CD8-positive, alpha-beta memory T cell (primary cell): Measurements from ENCODE around the gene GPR171. TPM values are rescaled to one million over a fixed set of nuclear protein-coding genes. Genes with fewer than 3 reads are reported as not detected.

ENCODE experiments used
- CTCF ChIA-PET: fragments of 350-600 bp; sonication (Branson Sonifier 250); formaldehyde crosslinking; loops from one replicate; lab custom pipeline; 2021; ENCODE audit warnings: antibody characterized with exemption; lab: Charles Lee
- POLR2A ChIA-PET: fragments of 350-600 bp; sonication (Branson Sonifier 250); formaldehyde crosslinking; loops from one replicate; lab custom pipeline; 2021; ENCODE audit warnings: antibody characterized with exemption; lab: Charles Lee
- DNase-seq, 5 donors: peaks; one replicate each; pipeline versions ENCODE4 v3.0.0 to v3.0.0-alpha.2; 2020 to 2022; ENCODE audit warnings: mixed read lengths in 1 of 5
- H3K27ac ChIP-seq: one replicate; pipeline ENCODE4 v1.7.0; 2013; ENCODE audit warnings: low read depth, mild to moderate bottlenecking, low read length, moderate library complexity
- H3K27me3 ChIP-seq: 2 replicates; pipeline ENCODE4 v1.7.0; 2013; ENCODE audit warnings: low read length, mild to moderate bottlenecking; ENCODE audit not compliant: insufficient read depth, poor library complexity, severe bottlenecking
- H3K36me3 ChIP-seq: 2 replicates; pipeline ENCODE4 v1.7.0; 2013; ENCODE audit warnings: mild to moderate bottlenecking, low read length, moderate library complexity; ENCODE audit not compliant: insufficient read depth
- H3K4me1 ChIP-seq: 2 replicates; pipeline ENCODE4 v1.7.0; 2013; ENCODE audit warnings: mild to moderate bottlenecking, low read length, moderate library complexity; ENCODE audit not compliant: insufficient read depth
- H3K4me3 ChIP-seq: 2 replicates; pipeline ENCODE4 v1.7.0; 2013; ENCODE audit warnings: mild to moderate bottlenecking, low read length
- H3K9me3 ChIP-seq: 2 replicates; pipeline ENCODE4 v1.7.0; 2013; ENCODE audit warnings: mild to moderate bottlenecking, low read length
- H3K27ac Mint-ChIP-seq, 8 donors: one replicate each; pipeline ENCODE4 v1.8.0; 2020 to 2021; ENCODE audit warnings: mixed read lengths in 8 of 8, mild to moderate bottlenecking in 6 of 8, inconsistent platforms in 3 of 8, moderate library complexity in 3 of 8
- H3K27me3 Mint-ChIP-seq, 2 donors: one replicate each; pipeline ENCODE4 v1.8.0; 2020 to 2021; ENCODE audit warnings: mixed read lengths in 2 of 2, mild to moderate bottlenecking in 1 of 2, moderate library complexity in 1 of 2
- H3K36me3 Mint-ChIP-seq, 3 donors: one replicate each; pipeline ENCODE4 v1.8.0; 2020 to 2021; ENCODE audit warnings: mixed read lengths in 3 of 3, inconsistent platforms in 1 of 3, mild to moderate bottlenecking in 1 of 3
- H3K4me1 Mint-ChIP-seq, 3 donors: one replicate each; pipeline ENCODE4 v1.8.0; 2020 to 2021; ENCODE audit warnings: mixed read lengths in 3 of 3, inconsistent platforms in 1 of 3, mild to moderate bottlenecking in 1 of 3
- H3K4me3 Mint-ChIP-seq, 7 donors: one replicate each; pipeline ENCODE4 v1.8.0; 2020 to 2021; ENCODE audit warnings: mixed read lengths in 7 of 7, mild to moderate bottlenecking in 6 of 7, moderate library complexity in 4 of 7, inconsistent platforms in 2 of 7
- H3K9me3 Mint-ChIP-seq, 5 donors: one replicate each; pipeline ENCODE4 v1.8.0; 2020 to 2022; ENCODE audit warnings: mixed read lengths in 5 of 5, mild to moderate bottlenecking in 3 of 5, moderate library complexity in 2 of 5, inconsistent platforms in 1 of 5
- polyA plus RNA-seq: library from polyadenylated mRNA; unstranded; fragments of 300-500 nt; fragmentation: Illumina TruSeq; gene quantifications from one replicate; pipeline ENCODE4 v1.2.3, GENCODE V29; 2021
- total RNA-seq, 2 experiments: library from RNA; stranded (reverse); gene quantifications; one replicate each; pipeline ENCODE4 v1.2.3, GENCODE V29; 2021

The GPR171 gene
- total and polyA plus RNA-seq, 3 experiments from 2014 or later = 179 to 264 (median 188) TPM

DNA sequence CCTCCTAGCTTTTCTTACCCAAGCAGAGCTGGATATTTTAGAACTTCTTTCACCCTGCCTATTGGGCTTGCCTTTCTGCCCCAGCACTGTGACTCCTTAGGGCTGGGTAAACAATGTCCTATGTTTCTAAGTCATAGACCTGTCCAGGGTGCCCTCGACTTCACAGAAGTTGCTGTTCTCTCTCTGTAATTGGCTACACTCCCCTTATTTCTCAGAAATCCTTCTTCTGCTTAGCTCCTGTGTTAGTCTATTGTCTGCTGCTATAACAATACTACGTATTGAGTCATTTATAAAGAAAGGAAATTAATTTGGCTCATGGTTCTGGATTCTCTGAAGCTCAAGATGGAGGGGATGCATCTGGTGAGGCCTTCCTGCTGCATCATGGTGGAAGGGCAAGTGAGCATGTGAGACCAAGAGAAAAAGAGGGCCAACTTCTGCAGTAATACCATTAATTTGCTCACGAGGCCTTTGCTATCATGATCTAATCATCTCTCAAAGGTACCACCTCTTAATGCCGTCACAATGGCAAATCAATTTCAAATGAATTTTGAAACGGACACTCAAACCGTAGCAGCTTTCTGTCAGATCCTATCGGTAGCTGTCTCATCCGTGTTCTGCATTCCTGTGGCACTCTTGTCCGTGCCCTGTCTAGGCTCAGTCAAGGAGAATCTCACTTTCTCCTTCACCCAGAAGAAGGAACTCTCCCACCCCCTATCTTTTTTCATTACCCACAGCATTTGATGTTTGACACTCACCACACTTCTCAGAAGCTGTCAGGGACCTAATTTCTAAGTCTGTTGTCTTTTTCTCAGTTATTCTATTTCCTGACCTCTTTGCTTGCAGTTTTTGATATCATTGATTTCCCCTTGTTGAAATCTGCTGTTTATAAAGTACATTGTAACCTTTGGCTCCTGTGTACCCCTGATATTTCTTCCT is 22.3 kb upstream of the GPR171 start:
- Mint-ChIP-seq H3K27me3 (peaks cover 0 to 4% of the 10 kb centered on the region in 2 donors), H3K4me1 (peaks cover 37 to 53% (median 37%) of the 10 kb centered on the region in 3 donors), H3K4me3 (peak overlapping the region in 5 of 7 donors; percentile 21 to 63 (median 42)), H3K9me3 (peaks cover 0 to 12% (median 6%) of the 10 kb centered on the region in 5 donors), H3K36me3 (peaks cover 0 to 16% (median 5%) of the 10 kb centered on the region in 3 donors), H3K27ac (peak overlapping the region; percentile 61 to 98 (median 90))
- POLR2A ChIA-PET = interaction anchor here (0.6 kb wide), 1 partner anchor 32 kb away, joined by 7 read pairs; no protein-coding TSS in a partner anchor
- H3K27ac ChIP-seq = no peak overlapping the region
- H3K4me1 ChIP-seq = peaks cover 25% of the 10 kb centered on the region
- DNase-seq = no peak
- no peaks in the 10 kb centered on the region for H3K9me3 ChIP-seq
- H3K4me3 ChIP-seq = no peak overlapping the region
- CTCF ChIA-PET = interaction anchor here (1.1 to 8.5 kb wide), 4 partner anchors 14 to 58 kb away, joined by 3 to 99 read pairs (median 28); partner anchors contain the start of gene P2RY14
- H3K36me3 ChIP-seq = no peaks in the 10 kb centered on the region
- no peaks in the 10 kb centered on the region for H3K27me3 ChIP-seq

DNA sequence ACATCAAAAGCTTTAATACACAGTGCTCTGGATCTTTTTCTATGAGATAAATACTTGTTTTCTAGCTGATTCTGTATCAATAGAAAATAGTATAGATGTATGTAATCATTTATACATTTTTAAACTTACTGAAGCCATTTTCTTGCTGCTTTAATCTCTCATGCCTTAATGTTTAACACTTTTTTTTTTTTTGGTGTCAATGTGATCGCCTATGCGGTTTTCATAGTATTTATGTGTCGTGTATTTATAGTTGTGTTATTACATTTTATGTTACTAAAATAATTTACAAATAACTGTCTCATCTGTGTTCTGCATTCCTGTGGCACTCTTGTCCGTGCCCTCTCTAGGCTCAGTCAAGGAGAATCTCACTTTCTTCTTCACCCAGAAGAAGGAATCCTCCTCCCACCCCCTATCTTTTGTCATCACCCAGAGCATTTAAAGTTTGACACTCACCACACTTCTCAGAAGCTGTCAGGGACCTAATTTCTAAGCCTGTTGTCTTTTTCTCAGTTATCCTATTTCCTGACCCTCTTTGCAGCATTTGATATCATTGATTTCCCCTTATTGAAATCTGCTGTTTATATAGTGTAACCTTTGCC is 21.4 kb upstream of the GPR171 start:
- Histone ChIP-seq H3K9me3 (no peaks in the 10 kb centered on the region), H3K4me1 (peaks cover 25% of the 10 kb centered on the region), H3K36me3 (no peaks in the 10 kb centered on the region), H3K27ac (no peak overlapping the region), H3K4me3 (no peak overlapping the region), H3K27me3 (no peaks in the 10 kb centered on the region)
- Mint-ChIP-seq H3K9me3 (peaks cover 0 to 12% (median 6%) of the 10 kb centered on the region in 5 donors), H3K4me3 (peak overlapping the region in 6 of 7 donors; percentile 10 to 53 (median 42)), H3K36me3 (peaks cover 0 to 16% (median 5%) of the 10 kb centered on the region in 3 donors), H3K27me3 (peaks cover 0 to 4% of the 10 kb centered on the region in 2 donors), H3K4me1 (peaks cover 35 to 51% (median 35%) of the 10 kb centered on the region in 3 donors), H3K27ac (peak overlapping the region; percentile 22 to 94 (median 85))
- ChIA-PET POLR2A (no interaction called here), CTCF (interaction anchor here (0.7 to 8.5 kb wide), 5 partner anchors 13 to 57 kb away, joined by 3 to 99 read pairs (median 4); partner anchors contain the start of gene P2RY14)
- DNase-seq = no peak

DNA sequence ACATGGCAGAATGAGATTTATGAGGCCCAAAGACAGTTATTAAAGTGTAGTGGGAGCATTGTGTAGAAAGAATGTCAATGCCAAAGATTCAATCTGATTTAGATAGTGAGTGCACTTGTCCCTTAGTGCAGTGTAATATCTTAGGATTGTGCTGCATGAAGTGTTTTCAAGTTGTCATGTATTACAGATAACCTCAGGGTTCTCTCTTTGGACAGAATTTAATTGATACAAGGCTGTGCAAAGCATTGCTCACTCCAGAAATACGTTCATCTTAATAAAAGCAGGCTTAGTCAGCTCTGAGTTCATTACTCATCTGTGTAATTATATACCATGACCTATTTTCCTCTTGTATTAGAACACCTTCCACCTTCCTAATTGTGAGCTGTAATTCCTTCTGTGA is 16.0 kb upstream of the GPR171 start:
- Histone ChIP-seq H3K36me3 (no peaks in the 10 kb centered on the region), H3K4me3 (no peak overlapping the region), H3K4me1 (no peaks in the 10 kb centered on the region), H3K27me3 (no peaks in the 10 kb centered on the region), H3K27ac (no peak overlapping the region), H3K9me3 (no peaks in the 10 kb centered on the region)
- peaks cover 2 to 13% (median 3%) of the 10 kb centered on the region in 3 donors for H3K4me1 Mint-ChIP-seq
- no peak for DNase-seq
- H3K27me3 Mint-ChIP-seq = peaks cover 0 to 5% of the 10 kb centered on the region in 2 donors
- ChIA-PET POLR2A (no interaction called here), CTCF (no interaction called here)
- H3K9me3 Mint-ChIP-seq = peaks cover 0 to 12% (median 6%) of the 10 kb centered on the region in 5 donors
- H3K27ac Mint-ChIP-seq = no peak overlapping the region
- no peak overlapping the region for H3K4me3 Mint-ChIP-seq
- peaks cover 0 to 16% (median 6%) of the 10 kb centered on the region in 3 donors for H3K36me3 Mint-ChIP-seq

DNA sequence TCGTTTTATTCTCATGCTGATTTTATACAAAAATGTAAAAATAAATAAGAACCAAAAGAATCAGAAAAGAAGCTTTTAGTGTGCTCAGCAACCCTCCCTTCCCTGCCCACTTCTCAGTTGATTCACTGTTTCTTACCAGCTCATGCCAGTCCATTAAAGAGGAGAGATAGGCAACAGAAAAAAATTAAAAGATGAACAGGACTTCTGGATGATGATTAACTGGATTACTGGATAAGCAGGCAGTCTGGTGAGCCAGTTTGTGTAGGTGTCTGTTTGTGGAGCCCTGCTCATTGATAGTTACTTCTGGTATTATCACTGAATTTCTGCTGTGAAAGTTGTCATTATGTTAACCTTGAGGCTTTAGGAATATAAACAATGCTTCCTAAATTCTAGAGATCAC is 15.1 kb upstream of the GPR171 start:
- Histone ChIP-seq H3K27me3 (no peaks in the 10 kb centered on the region), H3K36me3 (no peaks in the 10 kb centered on the region), H3K27ac (no peak overlapping the region), H3K4me3 (no peak overlapping the region), H3K9me3 (no peaks in the 10 kb centered on the region), H3K4me1 (no peaks in the 10 kb centered on the region)
- ChIA-PET POLR2A (interaction anchor here (0.6 kb wide), 1 partner anchor 392 kb away, joined by 3 read pairs; no protein-coding TSS in a partner anchor), CTCF (interaction anchor here (1.0 to 2.1 kb wide), 4 partner anchors 9 to 58 kb away, joined by 3 to 5 read pairs (median 4); no protein-coding TSS in a partner anchor)
- Mint-ChIP-seq H3K36me3 (peaks cover 0 to 16% (median 6%) of the 10 kb centered on the region in 3 donors), H3K4me3 (no peak overlapping the region), H3K27me3 (peaks cover 0 to 5% of the 10 kb centered on the region in 2 donors), H3K4me1 (peaks cover 2 to 13% (median 3%) of the 10 kb centered on the region in 3 donors), H3K9me3 (peaks cover 0 to 12% (median 6%) of the 10 kb centered on the region in 5 donors), H3K27ac (no peak overlapping the region)
- no peak for DNase-seq

DNA sequence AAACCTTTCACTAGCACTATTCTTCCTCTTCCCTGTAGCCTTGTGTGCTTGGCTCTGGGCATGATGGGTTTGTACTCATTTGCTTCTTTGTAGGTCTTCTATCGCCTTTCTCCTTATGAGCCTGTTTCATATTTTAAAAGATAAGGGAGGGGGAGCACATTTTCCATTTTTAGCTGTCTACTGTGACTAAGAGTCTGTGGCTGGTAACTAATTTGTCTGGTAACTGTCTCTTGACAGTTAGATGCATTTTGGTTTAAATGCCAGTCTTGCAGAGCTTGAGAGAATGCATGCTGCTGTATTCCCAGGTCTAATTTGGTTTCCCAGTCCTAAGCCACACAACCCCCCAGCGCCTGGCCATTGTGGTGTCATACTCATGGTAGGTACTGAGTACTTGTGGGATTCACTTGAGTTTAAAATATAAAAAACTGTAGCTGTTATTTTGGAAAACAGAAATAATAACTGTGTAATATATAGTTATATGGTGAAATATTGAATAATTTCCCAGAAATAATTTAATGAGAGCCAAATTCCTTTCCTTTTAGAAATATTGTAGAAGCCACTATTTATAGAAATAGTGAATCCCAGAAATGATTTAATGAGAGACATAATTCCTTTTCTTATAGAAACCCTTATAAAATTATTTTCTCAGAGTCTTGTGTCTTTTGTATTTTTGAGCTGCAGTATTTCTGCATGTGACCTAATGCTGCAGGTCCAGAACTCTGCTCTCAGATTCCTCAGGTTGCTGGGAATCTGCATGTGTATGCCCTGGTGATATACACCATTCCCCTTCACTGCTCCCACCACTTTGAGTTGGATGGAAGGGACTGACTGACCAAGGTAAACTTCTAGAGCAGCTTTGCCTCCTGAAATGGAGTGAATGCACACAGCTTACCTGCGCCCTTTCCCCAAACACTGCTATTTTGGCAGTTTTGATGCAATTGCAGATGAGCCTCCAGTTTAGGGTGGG is 13.9 kb upstream of the GPR171 start:
- no peak for DNase-seq
- ChIA-PET POLR2A (no interaction called here), CTCF (interaction anchor here (0.8 to 2.1 kb wide), 6 partner anchors 9 to 66 kb away, joined by 3 to 5 read pairs (median 4); no protein-coding TSS in a partner anchor)
- Mint-ChIP-seq H3K9me3 (peaks cover 0 to 7% (median 0%) of the 10 kb centered on the region in 5 donors), H3K4me3 (no peak overlapping the region), H3K27ac (peak overlapping the region in 2 of 8 donors; percentile 33 to 37), H3K4me1 (peaks cover 0 to 13% (median 3%) of the 10 kb centered on the region in 3 donors), H3K36me3 (peaks cover 0 to 6% (median 6%) of the 10 kb centered on the region in 3 donors), H3K27me3 (peaks cover 0 to 5% of the 10 kb centered on the region in 2 donors)
- no peak overlapping the region for H3K4me3 ChIP-seq
- no peaks in the 10 kb centered on the region for H3K36me3 ChIP-seq
- H3K4me1 ChIP-seq = no peaks in the 10 kb centered on the region
- H3K27me3 ChIP-seq = no peaks in the 10 kb centered on the region
- no peak overlapping the region for H3K27ac ChIP-seq
- no peaks in the 10 kb centered on the region for H3K9me3 ChIP-seq

DNA sequence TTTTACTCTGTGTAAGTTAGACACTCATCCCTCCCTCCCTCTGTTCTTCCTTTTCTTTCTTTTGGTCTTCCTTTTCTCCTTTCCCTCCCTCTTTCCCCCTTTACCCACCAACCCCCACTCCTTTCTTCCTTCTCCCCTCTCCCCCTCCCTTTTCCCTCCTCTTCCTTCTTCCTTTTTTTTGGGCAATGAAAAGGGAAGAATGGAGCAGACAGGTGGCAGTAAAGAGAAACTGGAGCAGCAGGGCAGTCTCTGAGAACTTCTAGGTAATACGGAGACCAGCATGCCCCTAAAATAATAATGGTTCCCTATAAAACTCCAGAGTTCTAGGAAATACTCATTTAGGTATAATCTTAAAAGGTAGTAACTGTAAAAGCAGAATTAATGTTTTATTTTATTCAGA is 11.4 kb upstream of the GPR171 start:
- no peak for DNase-seq
- Mint-ChIP-seq H3K36me3 (peaks cover 0 to 1% (median 0%) of the 10 kb centered on the region in 3 donors), H3K27me3 (peaks cover 0 to 3% of the 10 kb centered on the region in 2 donors), H3K4me3 (no peak overlapping the region), H3K4me1 (peaks cover 16 to 26% (median 21%) of the 10 kb centered on the region in 3 donors), H3K9me3 (no peaks in the 10 kb centered on the region), H3K27ac (no peak overlapping the region)
- peaks cover 8% of the 10 kb centered on the region for H3K4me1 ChIP-seq
- ChIA-PET POLR2A (interaction anchor here (0.6 kb wide), 1 partner anchor 410 kb away, joined by 4 read pairs; no protein-coding TSS in a partner anchor), CTCF (interaction anchor here (1.7 kb wide), 1 partner anchor 46 kb away, joined by 3 read pairs; no protein-coding TSS in a partner anchor)
- H3K27me3 ChIP-seq = no peaks in the 10 kb centered on the region
- no peaks in the 10 kb centered on the region for H3K36me3 ChIP-seq
- no peak overlapping the region for H3K27ac ChIP-seq
- H3K9me3 ChIP-seq = no peaks in the 10 kb centered on the region
- no peak overlapping the region for H3K4me3 ChIP-seq

DNA sequence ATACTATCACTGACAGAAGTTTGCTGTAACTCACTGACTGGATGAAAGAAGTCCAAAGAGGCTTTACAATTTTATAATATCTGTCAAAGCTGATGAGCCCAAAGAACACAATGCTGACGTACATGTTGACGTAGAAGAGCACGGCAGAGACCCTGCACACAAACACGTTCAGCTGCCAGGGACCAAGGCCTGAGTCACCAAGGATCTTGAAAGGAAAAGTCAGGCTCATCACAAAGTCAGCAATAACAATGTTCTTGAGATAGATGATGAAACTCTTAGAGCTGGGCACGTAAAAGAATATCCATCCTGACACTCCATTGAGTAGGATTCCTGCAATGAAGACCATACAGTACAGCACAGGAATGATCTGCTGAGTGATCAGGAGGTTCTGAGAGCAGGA is 10.9 kb upstream of the GPR171 start:
- no peak overlapping the region for H3K4me3 Mint-ChIP-seq
- peaks cover 0 to 3% of the 10 kb centered on the region in 2 donors for H3K27me3 Mint-ChIP-seq
- no peak overlapping the region for H3K4me3 ChIP-seq
- H3K27ac Mint-ChIP-seq = peak overlapping the region in 1 of 8 donors; percentile 24
- peaks cover 0 to 1% (median 0%) of the 10 kb centered on the region in 3 donors for H3K36me3 Mint-ChIP-seq
- no peaks in the 10 kb centered on the region for H3K27me3 ChIP-seq
- ChIA-PET CTCF (interaction anchor here (1.7 kb wide), 1 partner anchor 46 kb away, joined by 3 read pairs; no protein-coding TSS in a partner anchor), POLR2A (no interaction called here)
- no peaks in the 10 kb centered on the region for H3K9me3 ChIP-seq
- peaks cover 10% of the 10 kb centered on the region for H3K4me1 ChIP-seq
- no peak for DNase-seq
- no peaks in the 10 kb centered on the region for H3K36me3 ChIP-seq
- no peaks in the 10 kb centered on the region for H3K9me3 Mint-ChIP-seq
- peaks cover 22 to 27% (median 25%) of the 10 kb centered on the region in 3 donors for H3K4me1 Mint-ChIP-seq
- no peak overlapping the region for H3K27ac ChIP-seq
